Cortex of kidney (tissue), 1 donor: ENCODE measurements around the gene SLC35B4.

Source experiments
- DNase-seq: peaks from one replicate; lab custom pipeline; 2025; lab: John Stamatoyannopoulos, UW

Gene SLC35B4

GRCh38 chr7:134316539-134317344 is at the start of gene SLC35B4:
SLC35B4 (minus strand) TSS chr7:134316930; CDS start chr7:134316751, 179 bp downstream.
- DNase-seq = peak; percentile 83

- no peak for DNase-seq
These were observed 49.8 kb upstream of the SLC35B4 start for GRCh38 chr7:134366481-134366880.

- DNase-seq = no peak
These were observed 48.8 kb upstream of the SLC35B4 start for GRCh38 chr7:134365341-134366054.

DNA sequence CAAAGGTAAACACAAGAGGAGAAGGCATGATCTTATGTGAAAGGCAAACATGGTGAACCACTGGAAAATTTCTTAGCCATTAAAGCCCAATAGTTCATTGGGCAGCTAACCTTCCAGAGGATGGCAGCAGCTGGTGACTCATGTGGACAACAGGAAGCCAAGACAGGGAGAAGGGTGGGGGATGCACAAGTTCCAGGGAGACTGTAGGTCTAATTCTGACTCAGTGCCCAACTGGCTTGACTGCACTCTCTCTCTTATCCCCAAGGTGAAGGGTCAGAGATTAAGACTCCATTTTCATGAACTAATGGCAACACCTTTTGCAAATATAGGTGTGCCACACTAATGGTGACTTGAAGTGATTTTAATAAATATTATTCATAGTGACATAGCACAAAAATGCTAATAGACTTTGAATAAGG is 47.9 kb upstream of the SLC35B4 start:
- DNase-seq = no peak

DNA sequence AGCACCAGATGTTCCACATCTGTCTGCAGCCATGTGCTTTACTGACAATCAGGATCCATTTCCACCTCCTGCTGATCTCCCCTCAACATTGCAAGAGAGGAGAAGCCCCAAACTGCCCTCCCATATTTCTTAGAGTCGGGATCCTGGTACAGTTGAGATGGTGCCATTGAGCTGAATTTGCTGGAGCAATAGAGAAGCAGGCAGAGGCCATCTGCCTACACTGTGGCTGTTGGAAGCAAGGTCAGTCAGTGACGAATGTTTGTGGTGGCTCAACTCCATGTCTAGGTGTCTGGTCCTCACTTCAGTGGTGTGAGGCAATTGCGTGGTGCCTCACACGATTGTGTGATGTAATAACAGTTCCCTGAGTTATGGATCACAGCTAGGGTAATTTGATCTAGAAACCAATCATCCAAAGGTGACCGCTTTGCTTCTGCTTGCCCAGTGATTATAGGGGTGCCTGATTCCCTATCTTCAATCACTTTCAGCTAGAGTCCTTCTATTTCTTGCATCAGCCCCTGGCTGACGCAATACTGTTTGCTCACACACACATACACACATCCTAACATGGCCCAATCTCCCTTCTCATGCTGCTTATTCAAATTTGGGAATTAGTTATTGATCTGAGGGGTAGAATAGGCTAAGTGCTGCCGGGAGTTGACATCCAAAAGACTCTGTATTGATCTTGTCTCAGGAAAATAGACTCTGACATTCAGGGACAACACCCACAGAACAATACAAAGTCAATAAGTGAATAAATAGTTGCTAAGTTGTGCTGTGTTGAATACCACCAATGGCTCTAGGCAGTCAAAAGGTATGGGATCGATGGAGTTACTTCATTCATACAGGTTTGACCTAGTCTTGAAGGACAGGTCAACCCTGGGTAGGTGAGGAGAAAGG is 46.1 kb upstream of the SLC35B4 start:
- DNase-seq = no peak

- no peak for DNase-seq
These were observed 43.2 kb upstream of the SLC35B4 start for GRCh38 chr7:134359787-134360432.

DNA sequence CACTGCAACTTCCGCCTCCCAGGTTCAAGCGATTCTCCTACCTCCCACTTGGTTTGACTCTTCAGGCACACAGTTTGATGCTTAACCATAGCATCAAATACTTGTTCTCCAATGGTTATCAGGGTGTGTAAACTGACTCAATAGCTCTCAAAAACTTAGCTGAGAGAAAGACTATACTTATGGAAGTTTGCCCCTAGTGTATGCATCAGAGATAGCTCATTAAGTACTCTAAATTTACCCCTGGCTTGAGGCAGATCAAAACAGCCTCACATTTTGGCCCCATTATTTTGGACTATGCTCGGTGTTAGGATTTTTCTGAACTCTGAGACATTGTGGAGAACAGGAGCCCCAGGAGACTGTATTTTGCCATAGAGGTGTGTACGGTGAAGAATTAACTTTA is 40.8 kb upstream of the SLC35B4 start:
- DNase-seq = no peak

GRCh38 chr7:134356421-134356936 is 39.7 kb upstream of the SLC35B4 start:
- no peak for DNase-seq

- DNase-seq = no peak
These were observed 39.2 kb upstream of the SLC35B4 start for GRCh38 chr7:134355927-134356326.

DNA sequence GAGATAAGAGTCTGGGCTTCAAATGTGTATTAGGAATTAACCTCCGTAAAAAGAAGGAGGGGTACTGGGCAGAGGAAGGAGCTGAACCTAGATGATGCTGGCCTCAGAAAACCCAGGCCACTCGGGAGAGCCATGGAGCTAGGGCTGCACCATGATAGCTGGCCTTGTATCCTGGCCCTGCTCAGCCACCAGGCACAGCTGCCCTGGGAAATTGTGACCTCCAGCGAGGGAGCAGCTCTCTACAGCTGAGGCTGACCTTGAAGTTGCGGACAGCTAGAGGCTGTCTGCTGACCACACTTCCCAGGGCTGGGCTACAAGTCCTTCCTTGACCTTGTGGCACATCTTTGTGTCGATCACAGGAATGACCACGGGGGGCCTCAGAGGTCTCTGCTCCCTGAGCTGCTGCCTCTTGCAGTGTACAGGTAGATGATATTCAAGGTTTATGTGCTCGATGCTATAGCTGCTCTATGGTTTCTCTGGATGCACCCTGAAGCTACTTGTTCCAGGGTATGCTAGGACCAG is 38.3 kb upstream of the SLC35B4 start:
- no peak for DNase-seq

- DNase-seq = no peak
These were observed 36.7 kb upstream of the SLC35B4 start for GRCh38 chr7:134353411-134353810.

DNA sequence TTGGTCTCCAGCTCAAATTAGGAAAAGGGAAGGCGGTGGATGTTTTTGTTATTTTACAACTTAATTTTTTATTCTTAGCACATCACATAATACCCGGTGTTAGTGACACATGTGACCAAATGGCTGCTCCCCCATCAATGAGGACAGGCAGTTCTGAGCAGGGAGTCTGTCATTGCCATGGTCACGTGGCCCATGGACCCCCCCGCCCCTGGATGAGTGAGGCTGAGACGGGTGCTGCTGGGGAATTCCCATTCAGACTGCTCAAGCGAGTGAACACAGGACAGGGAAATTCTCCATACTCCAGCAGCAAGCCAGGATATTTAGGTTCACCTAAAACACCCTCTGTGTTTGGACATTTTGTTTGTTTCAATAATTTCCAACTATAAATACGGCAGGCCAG is 34.7 kb upstream of the SLC35B4 start:
- no peak for DNase-seq

DNA sequence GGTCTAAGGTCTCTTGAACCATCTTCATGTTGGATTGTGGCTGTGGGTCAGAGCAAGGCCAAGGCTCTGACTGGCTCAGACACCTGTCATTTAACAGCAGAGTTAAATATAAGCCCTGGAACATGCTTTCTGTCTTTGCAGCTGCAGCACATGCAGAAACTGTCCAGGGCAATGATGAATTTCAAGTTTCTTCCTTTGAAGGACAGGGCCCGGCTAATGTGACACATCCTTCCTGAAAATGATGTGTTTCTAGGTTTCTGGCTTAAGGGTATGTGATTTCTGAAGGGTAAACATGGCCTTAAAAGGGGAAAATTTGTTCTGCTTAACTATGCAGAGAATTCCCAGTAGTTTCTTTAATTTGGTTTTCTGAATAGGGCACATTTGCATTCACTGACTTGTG is 34.0 kb upstream of the SLC35B4 start:
- no peak for DNase-seq

DNA sequence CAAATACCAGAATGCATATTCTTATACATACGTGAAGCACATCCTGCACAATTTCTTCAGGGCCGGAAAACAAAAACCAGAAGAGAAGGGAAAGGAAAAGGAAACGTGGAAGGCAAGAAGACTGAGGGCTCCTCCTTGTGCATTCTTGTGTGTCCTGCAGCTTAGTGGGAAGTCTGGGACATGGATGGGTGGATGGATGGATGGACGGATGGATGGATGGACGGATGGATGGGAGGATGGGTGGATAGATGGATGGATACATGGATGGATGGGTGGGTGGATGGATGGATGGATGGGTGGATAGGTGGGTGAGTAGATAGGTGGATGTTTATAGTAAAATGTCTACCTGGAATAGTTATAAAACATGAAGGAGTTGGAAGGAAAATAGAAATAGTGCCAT is 30.8 kb upstream of the SLC35B4 start:
- no peak for DNase-seq

DNA sequence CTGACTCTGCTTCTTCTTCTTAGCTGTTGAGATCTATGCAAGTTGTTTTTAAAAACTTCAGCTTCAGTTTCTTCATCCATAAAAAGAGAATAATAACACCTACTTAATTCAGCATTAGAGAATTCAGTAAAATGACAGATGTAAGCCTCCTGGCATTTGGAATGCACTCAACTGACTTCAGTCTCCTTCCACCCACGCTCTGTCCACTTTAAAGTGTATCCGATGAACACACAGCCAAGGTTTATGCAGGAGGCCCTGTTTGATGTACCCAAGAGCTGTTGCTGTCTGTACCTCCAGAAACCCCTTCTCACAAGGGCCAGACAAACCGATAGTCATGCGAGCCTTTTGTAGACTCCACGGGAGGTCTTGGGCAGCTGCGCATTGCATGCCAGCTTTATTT is 27.1 kb upstream of the SLC35B4 start:
- DNase-seq = no peak

- no peak for DNase-seq
These were observed 26.4 kb upstream of the SLC35B4 start for GRCh38 chr7:134343136-134343535.

DNA sequence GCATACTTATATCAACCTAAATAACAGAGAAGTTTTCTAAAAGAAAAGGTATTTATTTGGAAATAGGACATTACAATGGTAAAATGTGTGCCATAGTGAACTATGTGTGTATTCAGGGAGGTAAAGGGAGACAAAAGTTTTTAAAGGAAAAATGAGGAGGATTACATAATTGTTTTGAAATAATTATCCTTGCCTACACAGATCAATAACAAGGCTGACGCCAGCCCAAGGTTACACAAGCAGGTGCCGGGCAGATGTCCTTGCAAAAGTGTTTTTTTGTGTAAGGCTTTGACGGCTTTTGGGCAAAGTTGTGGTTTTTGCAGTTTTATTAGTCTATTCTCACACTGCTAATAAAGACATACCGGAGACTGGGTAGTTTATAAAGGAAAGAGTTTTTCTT is 22.7 kb upstream of the SLC35B4 start:
- no peak for DNase-seq

- no peak for DNase-seq
These were observed 21.2 kb upstream of the SLC35B4 start for GRCh38 chr7:134337980-134338379.

DNA sequence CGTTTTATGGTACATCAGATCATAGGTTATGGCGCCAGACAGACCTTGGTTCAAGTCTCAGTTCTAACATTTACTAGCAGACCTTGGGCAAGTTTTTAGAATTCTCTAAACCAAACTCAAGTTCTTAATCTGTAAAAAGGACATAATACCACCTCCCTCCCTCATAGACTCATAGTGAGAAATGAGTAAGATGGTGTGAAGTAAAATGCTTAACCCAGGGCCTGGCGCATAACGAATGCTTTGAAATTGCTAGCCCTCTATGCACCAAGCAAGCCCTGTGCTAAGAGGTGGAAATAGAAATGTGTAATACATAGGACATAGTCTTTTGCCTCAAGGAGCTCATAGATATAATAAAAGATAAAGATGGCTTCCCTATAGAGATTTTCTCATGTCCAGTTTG is 17.7 kb upstream of the SLC35B4 start:
- no peak for DNase-seq

- DNase-seq = no peak
These were observed 17.2 kb upstream of the SLC35B4 start for GRCh38 chr7:134333943-134334342.

DNA sequence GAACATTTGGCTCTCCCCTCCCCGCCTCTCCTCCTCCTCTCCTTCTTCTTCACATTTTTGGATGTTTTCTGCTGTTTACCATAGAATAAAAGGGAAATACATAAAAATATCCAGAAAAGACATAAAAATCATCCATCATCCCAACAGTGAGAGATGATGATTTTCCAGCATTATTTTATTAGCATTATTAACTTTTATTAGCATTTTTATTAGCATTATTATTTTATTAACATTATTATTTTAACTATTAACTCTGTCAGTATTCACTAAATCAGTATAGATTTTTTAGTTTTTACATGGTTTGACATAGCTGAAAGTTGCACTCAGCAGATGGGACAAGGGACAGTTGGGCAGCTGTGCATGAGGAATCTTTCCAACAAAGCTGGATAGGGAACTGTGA is 16.2 kb upstream of the SLC35B4 start:
- no peak for DNase-seq
